Liver (tissue), 3 donors: Measurements from ENCODE around the gene TGDS.

ENCODE experiments used
- ATF3 ChIP-seq: IDR thresholded peaks from 2 replicates; pipeline ENCODE4 v1.6.1; 2016; ENCODE audit warnings: antibody characterized with exemption
- CTCF ChIP-seq: fragments of 150-350 bp; IDR thresholded peaks from 2 replicates; pipeline ENCODE4 v1.5.1; 2017; ENCODE audit warnings: improper control_type of control experiment, low read depth, low read length; ENCODE audit not compliant: missing input control
- EGR1 ChIP-seq, 2 donors: IDR thresholded peaks; 2 replicates each; pipeline ENCODE4 v1.6.1; 2016 to 2018; ENCODE audit warnings: antibody characterized with exemption in 2 of 2, low read depth in 2 of 2
- HNF4G ChIP-seq: IDR thresholded peaks from 2 replicates; pipeline ENCODE4 v1.6.1; 2016; ENCODE audit warnings: antibody characterized with exemption
- JUND ChIP-seq, 2 donors: IDR thresholded peaks; 2 replicates each; pipeline ENCODE4 v1.6.1; 2016; ENCODE audit warnings: antibody characterized with exemption in 2 of 2
- MAX ChIP-seq: IDR thresholded peaks from 2 replicates; pipeline ENCODE4 v1.6.1; 2016; ENCODE audit warnings: antibody characterized with exemption
- RAD21 ChIP-seq, 2 donors: IDR thresholded peaks; 2 replicates each; pipeline ENCODE4 v1.6.1; 2016; ENCODE audit warnings: antibody characterized with exemption in 2 of 2, mild to moderate bottlenecking in 2 of 2
- REST ChIP-seq: IDR thresholded peaks from 2 replicates; pipeline ENCODE4 v1.6.1; 2016; ENCODE audit warnings: antibody characterized with exemption, mild to moderate bottlenecking
- RXRA ChIP-seq, 2 donors: IDR thresholded peaks; 2 replicates each; pipeline ENCODE4 v1.6.1; 2017 to 2018; ENCODE audit warnings: antibody characterized with exemption in 2 of 2, mild to moderate bottlenecking in 1 of 2
- TAF1 ChIP-seq: conservative IDR thresholded peaks from 2 replicates; pipeline ENCODE4 v1.6.1; 2016; ENCODE audit warnings: antibody characterized with exemption, mild to moderate bottlenecking
- YY1 ChIP-seq: IDR thresholded peaks from 2 replicates; pipeline ENCODE4 v1.6.1; 2016; ENCODE audit warnings: antibody characterized with exemption, mild to moderate bottlenecking
- ZBTB33 ChIP-seq: IDR thresholded peaks from 2 replicates; pipeline ENCODE4 v1.6.1; 2016; ENCODE audit warnings: antibody characterized with exemption
- donor health status: healthy.
- donor health status: healthy.

- TF ChIP-seq CTCF (no peak), RAD21 (IDR thresholded peaks at IDR 0.05) (no peak), YY1 (no peak), HNF4G (no peak), JUND (IDR thresholded peaks at IDR 0.05) (no peak), REST (no peak), ATF3 (no peak), TAF1 (no peak), ZBTB33 (no peak), RXRA (IDR thresholded peaks at IDR 0.05) (peak in 1 of 2 donors; percentile 5), MAX (no peak), EGR1 (IDR thresholded peaks at IDR 0.05; ENCODE audit: low read depth in 2 of 2) (no peak)
These were observed 10.3 kb downstream of the TGDS start for GRCh38 chr13:94585543-94586101.
